Erythroblast (primary cell): Measurements from ENCODE around the gene RGS12.

ENCODE experiments used
- DNase-seq, 2 experiments: peaks; one replicate each; lab custom pipeline; 2025; lab: John Stamatoyannopoulos, UW
- GATA1 ChIP-seq: IDR thresholded peaks from 2 replicates; pipeline ENCODE4 v1.6.1; 2011; ENCODE audit warnings: low read depth, mild to moderate bottlenecking, control low read depth, low read length, moderate library complexity
- POLR2A ChIP-seq: IDR thresholded peaks from 2 replicates; pipeline ENCODE4 v1.6.1; 2011; ENCODE audit warnings: mild to moderate bottlenecking, low read length

RGS12 gene

GRCh38 chr4:3323071-3323481, 30.3 kb downstream of the RGS12 start:
- TF ChIP-seq GATA1 (no peak), POLR2A (no peak)
- no peak for DNase-seq

GRCh38 chr4:3324093-3324815, 31.4 kb downstream of the RGS12 start:
- TF ChIP-seq POLR2A, result no peak
- TF ChIP-seq GATA1, result no peak
- no peak for DNase-seq

DNA sequence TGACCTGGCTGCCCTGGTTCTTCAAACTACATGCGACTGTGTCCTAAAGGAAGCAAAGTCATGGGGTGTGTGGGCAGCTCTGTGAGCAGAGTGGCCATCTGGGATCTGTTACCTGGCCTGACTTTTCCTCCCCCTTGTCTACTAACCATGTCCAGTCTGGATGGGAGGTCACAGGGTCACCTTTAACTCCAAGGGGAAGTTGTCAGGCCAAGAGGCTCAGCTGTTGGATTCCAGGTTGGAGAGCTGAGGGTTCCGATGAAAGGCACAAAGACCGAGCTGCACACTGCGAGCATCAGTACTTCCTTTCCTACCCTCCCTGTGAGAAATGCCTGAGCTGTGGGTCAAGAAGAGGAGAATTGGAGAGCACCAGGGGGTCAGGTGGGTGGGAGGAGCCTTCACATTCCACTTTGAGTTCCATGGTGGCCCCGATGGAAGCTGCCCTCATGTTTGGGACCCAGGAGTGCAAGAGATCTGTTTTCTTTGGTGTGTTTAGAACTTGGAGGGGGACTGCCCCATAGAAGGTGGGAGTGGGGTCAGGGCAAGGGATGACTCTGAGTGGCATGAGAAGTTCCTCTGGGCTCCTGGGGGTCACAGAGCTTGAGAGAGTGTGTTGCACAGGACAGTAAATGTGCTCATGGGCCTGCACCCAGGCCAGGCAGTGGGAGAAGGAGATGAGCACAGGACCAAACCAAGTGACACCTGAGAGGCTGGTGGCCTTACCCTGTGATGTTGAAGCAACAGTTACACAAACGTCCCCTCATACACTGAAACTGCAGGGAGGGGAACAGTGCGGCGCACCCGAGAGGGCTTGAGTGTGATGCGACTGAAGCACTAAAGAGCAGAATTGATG, 36.2 kb downstream of the RGS12 start:
- no peak for TF ChIP-seq GATA1
- TF ChIP-seq POLR2A, result no peak

GRCh38 chr4:3329887-3330286, 37.1 kb downstream of the RGS12 start:
- TF ChIP-seq POLR2A (no peak), GATA1 (no peak)
- DNase-seq, result no peak

More for the DNA sequence above, 36.2 kb downstream of the RGS12 start:
- DNase-seq, result no peak

GRCh38 chr4:3330707-3331106, 37.9 kb downstream of the RGS12 start:
- no peak for DNase-seq
- TF ChIP-seq POLR2A, result no peak
- no peak for TF ChIP-seq GATA1

GRCh38 chr4:3331511-3332394, 38.9 kb downstream of the RGS12 start:
- TF ChIP-seq GATA1 (no peak), POLR2A (no peak)
- DNase-seq, result no peak

- no peak for TF ChIP-seq GATA1
- TF ChIP-seq POLR2A, result no peak
These were observed 39.7 kb downstream of the RGS12 start for GRCh38 chr4:3332498-3332897.

DNA sequence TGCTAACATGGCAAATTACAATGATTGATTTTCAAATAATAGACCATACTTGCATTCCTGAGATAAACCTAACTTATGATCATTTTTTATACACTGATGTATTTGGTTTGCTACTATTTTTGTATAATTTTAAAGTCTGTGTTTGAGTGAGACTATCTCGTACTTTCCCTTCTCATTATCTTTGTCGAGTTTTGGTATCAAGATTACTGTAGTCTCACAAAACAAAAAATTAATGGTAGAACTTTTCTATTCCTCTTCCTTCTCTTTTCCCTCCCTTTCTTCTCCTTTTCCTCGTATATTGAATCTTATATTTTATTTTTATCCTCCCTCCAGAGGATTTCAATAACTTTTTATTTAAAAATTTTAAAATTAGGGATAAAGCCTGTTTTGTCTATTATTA, 41.5 kb downstream of the RGS12 start:
- TF ChIP-seq POLR2A, result no peak
- TF ChIP-seq GATA1, result no peak
- no peak for DNase-seq

More at GRCh38 chr4:3332498-3332897, 39.7 kb downstream of the RGS12 start:
- DNase-seq, result no peak

DNA sequence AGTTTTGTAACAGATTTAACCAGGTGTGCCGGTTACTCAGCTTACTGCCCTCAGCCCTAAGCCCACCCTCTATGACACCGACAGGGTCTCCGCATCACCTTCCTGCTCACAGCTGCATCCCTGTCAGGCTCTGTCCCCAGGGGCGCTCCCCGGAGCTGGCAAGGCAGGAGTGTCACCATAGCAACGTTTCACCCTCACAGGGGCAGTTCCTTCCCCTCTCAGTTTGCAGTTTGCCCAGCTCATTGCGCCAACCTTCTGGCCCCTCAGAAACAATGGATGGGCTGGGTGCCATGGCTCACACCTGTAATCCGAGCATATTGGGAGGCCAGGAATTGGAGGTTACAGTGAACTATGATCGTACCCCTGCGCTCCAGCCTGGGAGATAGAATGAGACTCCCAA, 42.6 kb downstream of the RGS12 start:
- no peak for TF ChIP-seq GATA1
- no peak for TF ChIP-seq POLR2A
- no peak for DNase-seq

DNA sequence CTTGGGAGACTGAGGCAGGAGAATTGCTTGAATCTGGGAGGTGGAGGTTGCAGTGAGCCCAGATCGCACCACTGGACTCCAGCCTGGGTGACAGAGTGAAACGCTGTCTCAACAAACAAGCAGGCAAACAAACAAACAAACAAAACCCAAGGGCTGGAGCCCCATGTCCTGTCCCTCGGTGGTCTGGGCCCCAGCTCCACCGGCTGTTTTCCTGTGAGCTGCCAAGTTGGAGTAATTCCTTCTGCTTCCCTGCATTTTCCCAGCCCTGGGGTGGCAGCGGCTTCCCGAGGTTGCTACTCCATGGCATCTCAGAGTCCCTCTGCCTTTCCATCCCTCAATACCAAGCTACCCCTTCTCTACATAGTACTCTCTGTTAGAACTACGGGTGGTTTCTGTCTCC, 43.2 kb downstream of the RGS12 start:
- TF ChIP-seq GATA1 (no peak), POLR2A (no peak)
- DNase-seq, result no peak

- no peak for DNase-seq
- TF ChIP-seq POLR2A (no peak), GATA1 (no peak)
These were observed 43.8 kb downstream of the RGS12 start for GRCh38 chr4:3336382-3337356.

- DNase-seq, result no peak
- TF ChIP-seq POLR2A (no peak), GATA1 (no peak)
These were observed 44.5 kb downstream of the RGS12 start for GRCh38 chr4:3337357-3337732.
